Thyroid gland (tissue), 4 donors: ENCODE measurements around the gene MRGPRE. TPM values are rescaled to one million over a fixed set of nuclear protein-coding genes. Genes with fewer than 3 reads are reported as not detected.

Experiments used
- DNase-seq, 2 donors: peaks; one replicate each; pipeline ENCODE4 v3.0.0-alpha.2; 2019
- H3K27ac ChIP-seq, 3 donors: fragments of 200-600 bp; sonication (generic); 1 replicate in 2 of 3; 2 replicates in 1 of 3; pipeline ENCODE4 v1.5.1; 2016 to 2019; ENCODE audit warnings: mild to moderate bottlenecking in 1 of 3, moderate library complexity in 1 of 3
- H3K27me3 ChIP-seq: fragments of 200-600 bp; sonication (generic); one replicate; pipeline ENCODE4 v1.5.1; 2019
- H3K36me3 ChIP-seq, 2 donors: fragments of 200-600 bp; sonication (generic); one replicate each; pipeline ENCODE4 v1.5.1; 2016 to 2019
- H3K4me1 ChIP-seq, 2 donors: fragments of 200-600 bp; sonication (generic); one replicate each; pipeline ENCODE4 v1.5.1; 2017 to 2019
- H3K4me3 ChIP-seq, 3 donors: fragments of 200-600 bp; sonication (generic); replicated peaks in 1 of 3; 1 replicate in 2 of 3; 2 replicates in 1 of 3; pipeline ENCODE4 v1.5.1; 2016; ENCODE audit warnings: mild to moderate bottlenecking in 1 of 3
- H3K9me3 ChIP-seq: fragments of 200-600 bp; sonication (generic); one replicate; pipeline ENCODE4 v1.5.1; 2017
- CTCF ChIP-seq, 6 experiments: fragments of 200-600 bp in 3 of 6; fragments of 450-650 bp in 3 of 6; sonication (generic) in 3 of 6; IDR thresholded peaks; one replicate each; pipeline ENCODE4 v1.5.1; 2016 to 2019; ENCODE audit warnings: antibody characterized with exemption in 6 of 6, mild to moderate bottlenecking in 2 of 6, inconsistent platforms in 1 of 6, moderate library complexity in 1 of 6
- POLR2A ChIP-seq, 2 donors: fragments of 450-650 bp; IDR thresholded peaks; one replicate each; pipeline ENCODE4 v1.6.1; 2017; ENCODE audit warnings: antibody characterized with exemption in 2 of 2, mild to moderate bottlenecking in 2 of 2, moderate library complexity in 1 of 2
- WGBS, 2 donors: methylation state at CpG; one replicate each; pipeline ENCODE4 v1.1.5; 2017; 5-methylcytosine and 5-hydroxymethylcytosine counted together
- intact Hi-C: fragments of 100-400 bp; cut with DNase I; formaldehyde crosslinking; loops from one replicate; pipeline ENCODE4 v1.15.1; 2023
- total RNA-seq, 4 donors: library from RNA; depleted of rRNA; stranded (reverse); fragments of >200 nt; gene quantifications; one replicate each; pipeline ENCODE4 v1.2.3, GENCODE V29; 2016

Gene MRGPRE
- total RNA-seq, 4 donors from 2014 or later = 0.39 TPM; not detected in 3

- H3K4me3 ChIP-seq = no peak overlapping the region
- no peak overlapping the region for H3K27ac ChIP-seq
- no peaks in the 10 kb centered on the region for H3K27me3 ChIP-seq
- DNase-seq = peak; percentile 61 to 78
- no peaks in the 10 kb centered on the region for H3K36me3 ChIP-seq
- TF ChIP-seq CTCF (IDR thresholded peaks at IDR 0.05) (no peak), POLR2A (IDR thresholded peaks at IDR 0.05) (no peak)
- peaks cover 5 to 8% of the 10 kb centered on the region in 2 donors for H3K4me1 ChIP-seq
- intact Hi-C loops = no loop called here
- H3K9me3 ChIP-seq = no peaks in the 10 kb centered on the region
- WGBS, 2 donors = 37% methylated on average over 13 to 17 of the region's 21 CpGs
These were observed 11.5 kb downstream of the MRGPRE start for GRCh38 chr11:3220521-3221407.

GRCh38 chr11:3220101-3220500 lies 12.1 kb downstream of the MRGPRE start:
- DNase-seq = no peak
- TF ChIP-seq CTCF (IDR thresholded peaks at IDR 0.05) (no peak), POLR2A (IDR thresholded peaks at IDR 0.05) (no peak)
- 68 to 76% methylated on average over 5 to 9 of the region's 11 CpGs for WGBS, 2 donors
- Histone ChIP-seq H3K27ac (no peak overlapping the region), H3K4me1 (peaks cover 5 to 8% of the 10 kb centered on the region in 2 donors), H3K9me3 (no peaks in the 10 kb centered on the region), H3K4me3 (no peak overlapping the region), H3K36me3 (no peaks in the 10 kb centered on the region), H3K27me3 (no peaks in the 10 kb centered on the region)
- intact Hi-C loops = no loop called here

- Histone ChIP-seq H3K9me3 (no peaks in the 10 kb centered on the region), H3K4me3 (no peak overlapping the region), H3K27me3 (no peaks in the 10 kb centered on the region), H3K4me1 (peaks cover 5 to 8% of the 10 kb centered on the region in 2 donors), H3K36me3 (no peaks in the 10 kb centered on the region), H3K27ac (no peak overlapping the region)
- DNase-seq = no peak
- no peak for TF ChIP-seq POLR2A (IDR thresholded peaks at IDR 0.05)
- no peak for TF ChIP-seq CTCF (IDR thresholded peaks at IDR 0.05)
- WGBS, 2 donors = 64 to 74% methylated on average over 13 to 14 of the region's 14 CpGs
- intact Hi-C loops = loop anchor here (5.0 to 10.0 kb wide), 2 partner anchors 115 to 182 kb away; no protein-coding TSS in a partner anchor
These were observed 12.8 kb downstream of the MRGPRE start for GRCh38 chr11:3219281-3219892.

GRCh38 chr11:3218483-3219280 lies 13.5 kb downstream of the MRGPRE start, which contains the start of gene MRGPRG:
MRGPRG (minus strand) TSS chr11:3218813; CDS start chr11:3218813, 0 bp downstream.
- H3K36me3 ChIP-seq = no peaks in the 10 kb centered on the region
- H3K9me3 ChIP-seq = no peaks in the 10 kb centered on the region
- peaks cover 5 to 8% of the 10 kb centered on the region in 2 donors for H3K4me1 ChIP-seq
- TF ChIP-seq CTCF (IDR thresholded peaks at IDR 0.05) (no peak), POLR2A (IDR thresholded peaks at IDR 0.05) (no peak)
- no peak within 1 kb of the TSS for H3K27ac ChIP-seq
- 89 to 93% methylated on average over 19 to 24 of the region's 35 CpGs for WGBS, 2 donors
- peak in 1 of 2 donors; percentile 1 for DNase-seq
- intact Hi-C loops = loop anchor here (5.0 to 10.0 kb wide), 2 partner anchors 114 to 181 kb away; no protein-coding TSS in a partner anchor
- no peaks in the 10 kb centered on the region for H3K27me3 ChIP-seq
- no peak within 1 kb of the TSS for H3K4me3 ChIP-seq
